Lower leg skin (tissue), 4 donors: ENCODE results near the gene SNX10. TPM values are rescaled to one million over a fixed set of nuclear protein-coding genes. Genes with fewer than 3 reads are reported as not detected.

Experiments used
- DNase-seq, 2 donors: peaks; one replicate each; pipeline ENCODE4 v3.0.0-alpha.2; 2019; ENCODE audit warnings: low spot score in 2 of 2
- H3K4me3 ChIP-seq: fragments of 200-600 bp; sonication (generic); 2 replicates; pipeline ENCODE4 v1.5.1; 2017; ENCODE audit warnings: mild to moderate bottlenecking, low read depth; ENCODE audit not compliant: poor library complexity, severe bottlenecking
- CTCF ChIP-seq, 3 donors: fragments of 450-650 bp; IDR thresholded peaks; one replicate each; pipeline ENCODE4 v1.5.1; 2016; ENCODE audit warnings: antibody characterized with exemption in 3 of 3, mild to moderate bottlenecking in 3 of 3, moderate library complexity in 2 of 3
- POLR2A ChIP-seq, 2 donors: fragments of 450-650 bp; IDR thresholded peaks; one replicate each; pipeline ENCODE4 v1.6.1; 2016 to 2017; ENCODE audit warnings: antibody characterized with exemption in 2 of 2, mild to moderate bottlenecking in 1 of 2, moderate library complexity in 1 of 2
- WGBS, 2 donors: methylation state at CpG; one replicate each; pipeline ENCODE4 v1.1.5; 2018; 5-methylcytosine and 5-hydroxymethylcytosine counted together
- intact Hi-C: fragments of 100-400 bp; cut with DNase I; formaldehyde crosslinking; loops from one replicate; pipeline ENCODE4 v1.15.0; 2023; ENCODE audit warnings: low total_unique reads
- total RNA-seq, 4 donors: library from RNA; depleted of rRNA; stranded (reverse); fragments of >200 nt; gene quantifications; one replicate each; pipeline ENCODE4 v1.1.0, GENCODE V29; 2016

SNX10 gene
- total RNA-seq, 4 donors from 2014 or later, result 2.0 to 10.0 (median 3.8) TPM

DNA sequence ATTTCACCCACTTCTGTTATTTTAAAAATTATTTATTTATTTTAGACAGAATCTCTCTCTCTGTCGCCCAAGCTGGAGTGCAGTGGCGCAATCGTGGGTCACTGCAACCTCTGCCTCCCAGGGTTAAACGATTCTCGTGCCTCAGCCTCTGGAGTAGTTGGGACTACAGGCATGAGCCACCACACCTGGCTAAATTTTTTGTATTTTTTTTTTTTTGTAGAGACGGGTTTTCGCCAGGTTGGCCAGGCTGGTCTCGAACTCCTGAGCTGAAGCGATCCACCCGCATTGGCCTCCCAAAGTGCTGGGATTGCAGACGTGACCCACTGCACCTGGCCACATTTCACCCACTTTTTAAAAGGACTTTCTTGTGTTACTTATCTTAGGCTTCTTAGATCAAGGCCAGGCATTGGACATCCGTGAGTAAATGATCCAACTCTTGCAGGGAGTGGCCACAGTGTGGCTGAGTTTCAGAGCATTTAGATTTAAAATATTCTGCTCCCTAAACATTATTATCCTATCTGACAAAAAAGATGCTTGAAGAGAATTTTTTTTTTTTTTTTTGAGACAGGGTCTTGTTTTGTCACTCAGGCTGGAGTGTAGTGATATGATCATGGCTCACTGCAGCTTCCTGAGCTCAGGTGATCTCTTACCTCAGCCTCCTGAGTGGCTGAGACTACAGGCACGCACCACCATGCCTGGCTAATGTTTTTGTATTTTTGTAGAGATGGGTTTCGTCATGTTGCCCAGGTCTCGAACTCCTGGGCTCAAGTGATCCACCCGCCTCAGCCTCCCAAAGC is 14.4 kb downstream of the SNX10 start:
- intact Hi-C loops, result no loop called here
- TF ChIP-seq POLR2A (IDR thresholded peaks at IDR 0.05), result no peak
- no peak for TF ChIP-seq CTCF (IDR thresholded peaks at IDR 0.05)
- 87 to 93% methylated on average over 16 of the region's 16 CpGs for WGBS, 2 donors
- peak in 1 of 2 donors; percentile 78 for DNase-seq
- H3K4me3 ChIP-seq, result no peak overlapping the region

DNA sequence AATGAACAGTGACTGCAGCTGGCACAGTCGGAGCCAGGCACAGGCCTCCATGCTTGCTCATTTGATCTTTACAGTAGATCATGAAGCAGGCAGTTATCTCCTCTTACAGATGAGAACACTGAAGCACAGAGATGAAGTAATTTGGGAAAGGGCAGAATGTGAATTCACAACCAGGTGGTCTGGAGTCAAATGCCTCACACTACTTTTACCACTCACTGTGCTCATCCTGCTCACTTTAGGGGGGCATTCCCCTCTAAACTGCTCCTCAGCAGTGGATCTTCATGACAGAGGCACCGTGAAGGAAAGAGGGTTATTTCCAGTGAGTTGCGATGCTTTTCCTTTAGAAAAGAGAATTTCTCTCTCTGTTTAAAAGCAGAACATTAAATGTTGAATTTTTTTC is 15.1 kb downstream of the SNX10 start:
- no peak for DNase-seq
- no peak for TF ChIP-seq POLR2A (IDR thresholded peaks at IDR 0.05)
- TF ChIP-seq CTCF (IDR thresholded peaks at IDR 0.05), result no peak
- intact Hi-C loops, result no loop called here
- 78 to 85% methylated on average over 3 of the region's 3 CpGs for WGBS, 2 donors
- no peak overlapping the region for H3K4me3 ChIP-seq

DNA sequence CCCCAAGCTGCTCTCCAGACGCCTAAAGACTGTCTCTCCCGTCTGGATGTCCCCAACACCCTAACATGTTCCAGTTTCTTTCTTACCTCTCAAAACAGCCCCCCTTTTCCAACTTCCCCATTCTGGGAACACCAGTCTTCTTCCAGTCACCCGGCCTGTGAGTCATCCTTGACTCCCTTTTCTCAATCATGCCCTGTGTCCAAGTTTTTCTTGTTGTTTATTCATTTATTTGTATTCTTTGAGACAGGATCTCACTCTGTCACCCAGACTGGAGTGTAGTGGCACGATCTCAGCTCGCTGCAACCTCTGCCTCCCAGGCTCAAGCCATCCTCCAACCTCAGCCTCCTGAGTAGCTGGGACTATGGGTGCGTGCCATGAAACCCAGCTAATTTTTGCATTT is 15.6 kb downstream of the SNX10 start:
- WGBS, 2 donors, result 65 to 68% methylated on average over 6 of the region's 6 CpGs
- no peak overlapping the region for H3K4me3 ChIP-seq
- TF ChIP-seq POLR2A (IDR thresholded peaks at IDR 0.05) (no peak), CTCF (IDR thresholded peaks at IDR 0.05) (no peak)
- intact Hi-C loops, result no loop called here
- DNase-seq, result peak; percentile 72 to 87

- WGBS, 2 donors, result 96 to 100% methylated on average over 1 of the region's 1 CpG
- peak in 1 of 2 donors; percentile 42 for DNase-seq
- TF ChIP-seq CTCF (IDR thresholded peaks at IDR 0.05) (no peak), POLR2A (IDR thresholded peaks at IDR 0.05) (no peak)
- intact Hi-C loops, result no loop called here
- H3K4me3 ChIP-seq, result no peak overlapping the region
Measured at GRCh38 chr7:26307791-26308190, 16.1 kb downstream of the SNX10 start.

DNA sequence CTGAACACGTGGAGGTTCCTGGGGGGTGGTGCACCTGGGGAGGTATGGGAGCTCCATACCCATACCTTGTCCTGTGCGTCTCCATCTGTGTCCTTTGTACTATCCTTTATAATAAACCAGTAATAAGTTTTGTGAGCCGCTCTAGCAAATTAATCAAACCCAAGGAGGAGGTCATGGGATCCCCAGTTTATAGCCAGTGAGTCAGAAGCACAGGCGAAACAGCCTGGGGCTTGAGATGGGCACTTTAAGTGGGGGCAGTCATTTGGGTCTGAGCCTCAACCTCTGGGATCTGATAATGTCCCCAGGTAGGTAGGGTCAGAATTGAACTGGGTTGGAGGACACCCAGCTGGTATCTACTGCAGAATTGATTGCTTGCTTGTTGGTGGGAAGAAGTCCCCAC is 16.9 kb downstream of the SNX10 start:
- 94 to 98% methylated on average over 4 of the region's 4 CpGs for WGBS, 2 donors
- DNase-seq, result peak in 1 of 2 donors; percentile 46
- no peak overlapping the region for H3K4me3 ChIP-seq
- TF ChIP-seq CTCF (IDR thresholded peaks at IDR 0.05) (no peak), POLR2A (IDR thresholded peaks at IDR 0.05) (no peak)
- intact Hi-C loops, result no loop called here

- WGBS, 2 donors, result 97 to 98% methylated on average over 5 of the region's 5 CpGs
- intact Hi-C loops, result no loop called here
- H3K4me3 ChIP-seq, result no peak overlapping the region
- DNase-seq, result peak in 1 of 2 donors; percentile 32
- TF ChIP-seq POLR2A (IDR thresholded peaks at IDR 0.05), result no peak
- TF ChIP-seq CTCF (IDR thresholded peaks at IDR 0.05), result no peak
Measured at GRCh38 chr7:26309089-26309488, 17.4 kb downstream of the SNX10 start.
